HG03575 (cell line): Measurements from ENCODE around the gene CALU.

Experiments used
- ATAC-seq: cut with Tn5 transposase; IDR thresholded peaks from one replicate; pipeline ENCODE4 v1.9.1; 2021; ENCODE audit not compliant: unreplicated experiment, insufficient number of reproducible peaks, low FRiP score; ENCODE audit errors: extremely low read depth

Gene CALU

GRCh38 chr7:128775744-128776474 is 36.8 kb downstream of the CALU start, which contains the start of gene OPN1SW:
Gene OPN1SW, minus strand, starts transcription at chr7:128775794. Its CDS starts 13 bp downstream, at chr7:128775781.
- ATAC-seq = no peak

GRCh38 chr7:128777156-128778123 is 38.3 kb downstream of the CALU start:
- no peak for ATAC-seq

- ATAC-seq = no peak
Observed at GRCh38 chr7:128778946-128779345, 39.8 kb downstream of the CALU start.

GRCh38 chr7:128781126-128781525 is 42.0 kb downstream of the CALU start:
- no peak for ATAC-seq

- ATAC-seq = no peak
Observed at GRCh38 chr7:128781851-128782250, 42.7 kb downstream of the CALU start.

GRCh38 chr7:128783143-128783861 is 44.1 kb downstream of the CALU start:
- no peak for ATAC-seq

- no peak for ATAC-seq
Observed at GRCh38 chr7:128785738-128786137, 46.6 kb downstream of the CALU start.

- ATAC-seq = no peak
Observed at GRCh38 chr7:128788446-128789412, 49.6 kb downstream of the CALU start.

- no peak for ATAC-seq
Observed at GRCh38 chr7:128790315-128791041, 51.3 kb downstream of the CALU start.

GRCh38 chr7:128791121-128791971 is 52.2 kb downstream of the CALU start, which contains the start of gene CCDC136:
Gene CCDC136, plus strand, starts transcription at chr7:128791968. Its CDS starts 444 bp downstream, at chr7:128792412.
- ATAC-seq = no peak

- ATAC-seq = no peak
Observed at GRCh38 chr7:128791972-128792327, 52.8 kb downstream of the CALU start.

GRCh38 chr7:128792471-128793180 is 53.5 kb downstream of the CALU start:
- no peak for ATAC-seq

- ATAC-seq = no peak
Observed at GRCh38 chr7:128793181-128793547, 54.0 kb downstream of the CALU start.

GRCh38 chr7:128794020-128794419 is 54.9 kb downstream of the CALU start:
- no peak for ATAC-seq

- no peak for ATAC-seq
Observed at GRCh38 chr7:128794436-128794835, 55.3 kb downstream of the CALU start.

GRCh38 chr7:128795129-128795528 is 56.0 kb downstream of the CALU start:
- ATAC-seq = no peak
